Measurements from ENCODE around the gene ADD3. TPM values are rescaled to one million over a fixed set of nuclear protein-coding genes. Genes with fewer than 3 reads are reported as not detected.

Gene ADD3
- total RNA-seq, 1 experiment from 2014 or later, result 86.7 TPM

- Mint-ChIP-seq H3K4me3 (no peak overlapping the region), H3K27me3 (ENCODE audit: low read depth) (no peaks in the 10 kb centered on the region), H3K4me1 (peaks cover 5% of the 10 kb centered on the region), H3K27ac (no peak overlapping the region), H3K36me3 (no peaks in the 10 kb centered on the region), H3K9me3 (no peaks in the 10 kb centered on the region)
- POLR2A ChIA-PET, result no interaction called here
- CTCF ChIA-PET, result interaction anchor here (2.0 kb wide), 1 partner anchor 43 kb away, joined by 5 read pairs; no protein-coding TSS in a partner anchor
- no peak for TF ChIP-seq ARID4B (CRISPR knock-in tag; IDR thresholded peaks at IDR 0.05; ENCODE audit: borderline replicate concordance)
- TF ChIP-seq ATF1 (CRISPR knock-in tag; IDR thresholded peaks at IDR 0.05), result no peak
- no peak for TF ChIP-seq ZNF263 (CRISPR knock-in tag; IDR thresholded peaks at IDR 0.05; ENCODE audit: low read depth)
- TF ChIP-seq ZMAT4 (CRISPR knock-in tag; IDR thresholded peaks at IDR 0.05), result no peak
- TF ChIP-seq, protein P1, sequence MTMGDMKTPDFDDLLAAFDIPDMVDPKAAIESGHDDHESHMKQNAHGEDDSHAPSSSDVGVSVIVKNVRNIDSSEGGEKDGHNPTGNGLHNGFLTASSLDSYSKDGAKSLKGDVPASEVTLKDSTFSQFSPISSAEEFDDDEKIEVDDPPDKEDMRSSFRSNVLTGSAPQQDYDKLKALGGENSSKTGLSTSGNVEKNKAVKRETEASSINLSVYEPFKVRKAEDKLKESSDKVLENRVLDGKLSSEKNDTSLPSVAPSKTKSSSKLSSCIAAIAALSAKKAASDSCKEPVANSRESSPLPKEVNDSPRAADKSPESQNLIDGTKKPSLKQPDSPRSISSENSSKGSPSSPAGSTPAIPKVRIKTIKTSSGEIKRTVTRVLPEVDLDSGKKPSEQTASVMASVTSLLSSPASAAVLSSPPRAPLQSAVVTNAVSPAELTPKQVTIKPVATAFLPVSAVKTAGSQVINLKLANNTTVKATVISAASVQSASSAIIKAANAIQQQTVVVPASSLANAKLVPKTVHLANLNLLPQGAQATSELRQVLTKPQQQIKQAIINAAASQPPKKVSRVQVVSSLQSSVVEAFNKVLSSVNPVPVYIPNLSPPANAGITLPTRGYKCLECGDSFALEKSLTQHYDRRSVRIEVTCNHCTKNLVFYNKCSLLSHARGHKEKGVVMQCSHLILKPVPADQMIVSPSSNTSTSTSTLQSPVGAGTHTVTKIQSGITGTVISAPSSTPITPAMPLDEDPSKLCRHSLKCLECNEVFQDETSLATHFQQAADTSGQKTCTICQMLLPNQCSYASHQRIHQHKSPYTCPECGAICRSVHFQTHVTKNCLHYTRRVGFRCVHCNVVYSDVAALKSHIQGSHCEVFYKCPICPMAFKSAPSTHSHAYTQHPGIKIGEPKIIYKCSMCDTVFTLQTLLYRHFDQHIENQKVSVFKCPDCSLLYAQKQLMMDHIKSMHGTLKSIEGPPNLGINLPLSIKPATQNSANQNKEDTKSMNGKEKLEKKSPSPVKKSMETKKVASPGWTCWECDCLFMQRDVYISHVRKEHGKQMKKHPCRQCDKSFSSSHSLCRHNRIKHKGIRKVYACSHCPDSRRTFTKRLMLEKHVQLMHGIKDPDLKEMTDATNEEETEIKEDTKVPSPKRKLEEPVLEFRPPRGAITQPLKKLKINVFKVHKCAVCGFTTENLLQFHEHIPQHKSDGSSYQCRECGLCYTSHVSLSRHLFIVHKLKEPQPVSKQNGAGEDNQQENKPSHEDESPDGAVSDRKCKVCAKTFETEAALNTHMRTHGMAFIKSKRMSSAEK (CRISPR knock-in tag; IDR thresholded peaks at IDR 0.05; ENCODE audit: borderline replicate concordance), result no peak
- no peak for TF ChIP-seq GRHL2 (CRISPR knock-in tag; IDR thresholded peaks at IDR 0.05; ENCODE audit: insufficient replicate concordance, severe bottlenecking)
- TF ChIP-seq TP53 (CRISPR knock-in tag; IDR thresholded peaks at IDR 0.05), result no peak
- TF ChIP-seq EMX1 (CRISPR knock-in tag; IDR thresholded peaks at IDR 0.05), result no peak
- TF ChIP-seq NFYB (CRISPR knock-in tag; conservative IDR thresholded peaks at IDR 0.05; ENCODE audit: low read depth), result no peak
- TF ChIP-seq USF2 (CRISPR knock-in tag; IDR thresholded peaks at IDR 0.05), result no peak
- no peak for TF ChIP-seq HMGA2 (CRISPR knock-in tag; IDR thresholded peaks at IDR 0.05)
- no peak for TF ChIP-seq ZNF423 (CRISPR knock-in tag; IDR thresholded peaks at IDR 0.05)
- ATAC-seq (no peak), DNase-seq (ENCODE audit: low spot score) (no peak)
Observed at GRCh38 chr10:109992485-109992884, 15.3 kb upstream of the ADD3 start.

DNA sequence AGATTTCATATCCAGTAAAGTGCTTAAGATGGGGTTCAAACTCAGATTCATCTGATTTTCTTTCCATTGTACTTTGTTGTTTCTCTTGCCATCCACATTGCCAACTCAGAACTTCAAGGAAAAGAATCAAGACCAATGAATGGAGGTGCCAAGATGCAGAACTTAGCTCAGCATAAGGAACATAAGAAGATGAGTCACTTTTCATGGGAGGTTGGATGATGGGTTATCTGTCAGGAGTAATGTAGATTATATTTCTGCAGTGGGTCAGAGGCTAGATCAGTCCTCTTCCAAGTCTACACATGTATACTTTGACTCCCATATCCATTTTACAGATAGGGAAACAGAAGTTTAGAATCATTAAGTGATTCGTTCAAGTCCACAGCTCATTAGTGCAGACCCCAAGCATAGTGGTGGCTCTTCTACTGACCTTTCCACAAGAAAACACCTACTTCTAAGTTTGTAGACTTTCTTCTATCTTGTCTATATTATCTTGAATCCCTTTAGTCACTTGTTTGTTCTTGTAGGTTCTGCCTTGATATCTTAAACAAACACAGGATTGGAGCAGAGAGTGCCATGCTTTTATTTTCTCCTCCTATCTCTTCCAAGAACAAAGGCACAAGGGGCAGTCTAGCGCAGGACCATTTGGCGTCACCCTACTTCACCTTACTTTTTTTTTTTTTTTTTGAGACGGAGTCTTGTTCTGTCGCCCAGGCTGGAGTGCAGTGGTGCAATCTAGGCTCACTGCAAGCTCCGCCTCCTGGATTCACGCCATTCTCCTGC lies 14.0 kb upstream of the ADD3 start:
- no peak overlapping the region for H3K27ac Mint-ChIP-seq
- POLR2A ChIA-PET, result no interaction called here
- peaks cover 10% of the 10 kb centered on the region for H3K4me1 Mint-ChIP-seq
- DNase-seq (ENCODE audit: low spot score) (no peak), ATAC-seq (no peak)
- CTCF ChIA-PET, result interaction anchor here (1.2 kb wide), 1 partner anchor 110 kb away, joined by 5 read pairs; no protein-coding TSS in a partner anchor
- H3K36me3 Mint-ChIP-seq, result no peaks in the 10 kb centered on the region
- no peaks in the 10 kb centered on the region for H3K27me3 Mint-ChIP-seq (ENCODE audit: low read depth)
- no peaks in the 10 kb centered on the region for H3K9me3 Mint-ChIP-seq
- no peak overlapping the region for H3K4me3 Mint-ChIP-seq
- TF ChIP-seq PRRX2 (CRISPR knock-in tag; IDR thresholded peaks at IDR 0.05) (no peak), NR2C2 (CRISPR knock-in tag; IDR thresholded peaks at IDR 0.05) (no peak), FOXP4 (CRISPR knock-in tag; IDR thresholded peaks at IDR 0.05) (no peak), IRF2 (CRISPR knock-in tag; IDR thresholded peaks at IDR 0.05; ENCODE audit: borderline replicate concordance, low read depth) (no peak), USF2 (CRISPR knock-in tag; IDR thresholded peaks at IDR 0.05) (no peak), MXD4 (CRISPR knock-in tag; IDR thresholded peaks at IDR 0.05; ENCODE audit: borderline replicate concordance) (no peak)

Data from WTC11 (cell line).